ENCODE results near the gene SLC49A3.
A peak's percentile ranks its signal among the peaks of the same experiment; 100 is the strongest.

SLC49A3 gene

GRCh38 chr4:663438-664428 lies 25.2 kb downstream of the SLC49A3 start:
- peak; percentile 14 for TF ChIP-seq CTCF (IDR thresholded peaks at IDR 0.05; ENCODE audit: extremely low read depth, missing control alignments)
- DNase-seq (ENCODE audit: low spot score), result peak; percentile 94

- DNase-seq (ENCODE audit: low spot score), result no peak
- TF ChIP-seq CTCF (IDR thresholded peaks at IDR 0.05; ENCODE audit: extremely low read depth, missing control alignments), result no peak
Observed at GRCh38 chr4:663046-663437, 25.9 kb downstream of the SLC49A3 start.

GRCh38 chr4:661881-662761 lies 26.8 kb downstream of the SLC49A3 start:
- no peak for DNase-seq (ENCODE audit: low spot score)
- no peak for TF ChIP-seq CTCF (IDR thresholded peaks at IDR 0.05; ENCODE audit: extremely low read depth, missing control alignments)

- no peak for TF ChIP-seq CTCF (IDR thresholded peaks at IDR 0.05; ENCODE audit: extremely low read depth, missing control alignments)
- no peak for DNase-seq (ENCODE audit: low spot score)
Observed at GRCh38 chr4:661231-661630, 27.7 kb downstream of the SLC49A3 start.

- TF ChIP-seq CTCF (IDR thresholded peaks at IDR 0.05; ENCODE audit: extremely low read depth, missing control alignments), result no peak
- no peak for DNase-seq (ENCODE audit: low spot score)
Observed at GRCh38 chr4:660401-660800, 28.6 kb downstream of the SLC49A3 start.

- no peak for TF ChIP-seq CTCF (IDR thresholded peaks at IDR 0.05; ENCODE audit: extremely low read depth, missing control alignments)
- DNase-seq (ENCODE audit: low spot score), result no peak
Observed at GRCh38 chr4:659851-660250, 29.1 kb downstream of the SLC49A3 start.
